Upper lobe of right lung (tissue), 1 donor: ENCODE measurements around the gene ZNF346. TPM values are rescaled to one million over a fixed set of nuclear protein-coding genes. Genes with fewer than 3 reads are reported as not detected.

ENCODE experiments used
- ATAC-seq: fragments of 200-7000 bp; cut with Tn5 transposase; one replicate; pipeline ENCODE4 v1.9.1; 2020; ENCODE audit warnings: mild to moderate bottlenecking, moderate library complexity
- DNase-seq: peaks from one replicate; pipeline ENCODE4 v3.0.0-alpha.2; 2020
- H3K27ac ChIP-seq: fragments of 200-600 bp; one replicate; pipeline ENCODE4 v1.8.0; 2022
- H3K27me3 ChIP-seq: fragments of 200-600 bp; one replicate; pipeline ENCODE4 v1.8.0; 2022; ENCODE audit warnings: mild to moderate bottlenecking
- H3K36me3 ChIP-seq: fragments of 200-600 bp; one replicate; pipeline ENCODE4 v1.8.0; 2022
- H3K4me1 ChIP-seq: fragments of 200-600 bp; one replicate; pipeline ENCODE4 v1.8.0; 2022
- H3K4me3 ChIP-seq: fragments of 200-600 bp; one replicate; pipeline ENCODE4 v1.8.0; 2022; ENCODE audit warnings: mild to moderate bottlenecking
- H3K9me3 ChIP-seq: fragments of 200-600 bp; one replicate; pipeline ENCODE4 v1.8.0; 2022
- CTCF ChIP-seq: fragments of 200-600 bp; IDR thresholded peaks from one replicate; pipeline ENCODE4 v1.8.0; 2022; ENCODE audit warnings: antibody characterized with exemption
- intact Hi-C: fragments of 100-400 bp; cut with DNase I; formaldehyde crosslinking; loops from one replicate; pipeline ENCODE4 v1.11.0; 2022
- total RNA-seq: library from RNA; stranded (reverse); fragmentation: NEBNext Ultra II Directional; extraction: Animal tissue kit (Norgen Biotek cat#: 25700); gene quantifications from one replicate; pipeline ENCODE4 v1.2.1, GENCODE V29; 2021
- donor health status: DM: no; HTN: yes; CAD: no; lungs with severe emphysema.

ZNF346 gene
- total RNA-seq, 1 donor from 2014 or later, result 12.9 TPM

GRCh38 chr5:177065491-177065890 is 43.0 kb downstream of the ZNF346 start:
- DNase-seq (no peak), ATAC-seq (no peak)
- intact Hi-C loops, result no loop called here

GRCh38 chr5:177066224-177066623 is 43.7 kb downstream of the ZNF346 start:
- Histone ChIP-seq H3K27me3 (no peaks in the 10 kb centered on the region), H3K4me1 (no peaks in the 10 kb centered on the region), H3K36me3 (peaks cover 15% of the 10 kb centered on the region), H3K9me3 (no peaks in the 10 kb centered on the region), H3K4me3 (no peak overlapping the region), H3K27ac (no peak overlapping the region)
- no peak for DNase-seq
- ATAC-seq, result no peak
- intact Hi-C loops, result no loop called here
- TF ChIP-seq CTCF, result no peak

More at GRCh38 chr5:177065491-177065890, 43.0 kb downstream of the ZNF346 start:
- H3K27ac ChIP-seq, result no peak overlapping the region
- H3K4me3 ChIP-seq, result no peak overlapping the region
- no peak for TF ChIP-seq CTCF
- H3K4me1 ChIP-seq, result no peaks in the 10 kb centered on the region
- no peaks in the 10 kb centered on the region for H3K27me3 ChIP-seq
- H3K9me3 ChIP-seq, result no peaks in the 10 kb centered on the region
- H3K36me3 ChIP-seq, result peaks cover 15% of the 10 kb centered on the region

- Histone ChIP-seq H3K4me3 (no peak overlapping the region), H3K27ac (no peak overlapping the region), H3K9me3 (no peaks in the 10 kb centered on the region), H3K4me1 (no peaks in the 10 kb centered on the region), H3K36me3 (peaks cover 15% of the 10 kb centered on the region), H3K27me3 (no peaks in the 10 kb centered on the region)
- DNase-seq, result no peak
- ATAC-seq, result no peak
- intact Hi-C loops, result no loop called here
- TF ChIP-seq CTCF, result no peak
Observed at GRCh38 chr5:177067503-177067902, 45.0 kb downstream of the ZNF346 start.

GRCh38 chr5:177070536-177071191 is 48.2 kb downstream of the ZNF346 start:
- H3K4me1 ChIP-seq, result no peaks in the 10 kb centered on the region
- DNase-seq (no peak), ATAC-seq (no peak)
- no peaks in the 10 kb centered on the region for H3K27me3 ChIP-seq
- TF ChIP-seq CTCF, result no peak
- H3K9me3 ChIP-seq, result no peaks in the 10 kb centered on the region
- intact Hi-C loops, result no loop called here
- no peaks in the 10 kb centered on the region for H3K36me3 ChIP-seq
- no peak overlapping the region for H3K27ac ChIP-seq
- no peak overlapping the region for H3K4me3 ChIP-seq

GRCh38 chr5:177071666-177072385 is 49.3 kb downstream of the ZNF346 start:
- Histone ChIP-seq H3K27me3 (no peaks in the 10 kb centered on the region), H3K36me3 (no peaks in the 10 kb centered on the region), H3K4me1 (no peaks in the 10 kb centered on the region), H3K27ac (no peak overlapping the region), H3K4me3 (no peak overlapping the region), H3K9me3 (no peaks in the 10 kb centered on the region)
- no peak for DNase-seq
- ATAC-seq, result peak; percentile 89
- intact Hi-C loops, result no loop called here
- TF ChIP-seq CTCF, result peak; percentile 91
